Pancreas (tissue), 10 donors: Measurements from ENCODE around the gene PHACTR3. TPM values are rescaled to one million over a fixed set of nuclear protein-coding genes. Genes with fewer than 3 reads are reported as not detected.

ENCODE experiments used
- ATAC-seq, 4 donors: fragments of 200-7000 bp; cut with Tn5 transposase; one replicate each; pipeline versions ENCODE4 v1.8.0 to v1.9.1; 2020; ENCODE audit warnings: mild to moderate bottlenecking in 4 of 4, moderate library complexity in 4 of 4
- DNase-seq, 6 donors: peaks; one replicate each; pipeline ENCODE4 v3.0.0-alpha.2; 2020
- FAIRE-seq: peaks from 2 replicates; lab custom pipeline; 2012; peaks lifted over from hg19 to GRCh38; lab: Jason Lieb, UNC
- H3K27ac ChIP-seq, 4 donors: fragments of 200-600 bp; sonication (generic); 1 replicate in 3 of 4; 2 replicates in 1 of 4; pipeline versions ENCODE4 v1.5.0 to v1.8.0; 2020
- H3K27me3 ChIP-seq, 4 donors: fragments of 200-600 bp; one replicate each; pipeline ENCODE4 v1.8.0; 2021
- H3K36me3 ChIP-seq, 3 donors: fragments of 200-600 bp; sonication (generic) in 1 of 3; one replicate each; pipeline versions ENCODE4 v1.5.0 to v1.8.0; 2020 to 2021
- H3K4me1 ChIP-seq, 3 donors: fragments of 200-600 bp; one replicate each; pipeline ENCODE4 v1.8.0; 2021
- H3K4me3 ChIP-seq, 4 donors: fragments of 200-600 bp; sonication (generic) in 2 of 4; one replicate each; pipeline versions ENCODE4 v1.5.0 to v1.8.0; 2020 to 2021
- H3K9me3 ChIP-seq, 4 donors: fragments of 200-600 bp; one replicate each; pipeline ENCODE4 v1.8.0; 2021
- CTCF ChIP-seq, 4 donors: fragments of 200-600 bp; sonication (generic) in 3 of 4; IDR thresholded peaks; one replicate each; pipeline versions ENCODE4 v1.5.0 to v1.8.0; 2021; ENCODE audit warnings: antibody characterized with exemption in 4 of 4
- WGBS, 2 donors: extraction: QIAGEN DNeasy Blood & Tissue Kit; methylation state at CpG; one replicate each; pipeline ENCODE4 v1.1.7; 2013; 5-methylcytosine and 5-hydroxymethylcytosine counted together
- intact Hi-C, 3 donors: fragments of 100-400 bp; cut with DNase I; formaldehyde crosslinking; loops; one replicate each; pipeline versions ENCODE4 v1.11.1 to v1.14.2; 2022
- polyA plus RNA-seq, 2 donors: library from polyadenylated mRNA; stranded (reverse); fragments of 200-250 nt; gene quantifications; one replicate each; pipeline ENCODE4 v1.2.3, GENCODE V29; 2013
- total RNA-seq, 6 donors: library from RNA; stranded (reverse); fragmentation: NEBNext Ultra II Directional in 4 of 6; extraction: Animal tissue kit (Norgen Biotek cat#: 25700) in 4 of 6; gene quantifications; one replicate each; pipeline versions ENCODE4 v1.2.1 to v1.2.4, GENCODE V29; 2021 to 2023
- donor health status: healthy with polysubstance abuse.
- donor health status: DM: no; HTN: no; CAD: no; lungs with moderate emphysema.
- donor health status: DM: no; HTN: no; CAD: no.
- donor health status: control.
- donor health status: control.
- donor health status: Bipolar disorder and iron deficiency.
- donor health status: DM: yes; HTN: yes; CAD: no.
- donor health status: DM: no; HTN: no; CAD: no.
- donor health status: DM: no; HTN: no; CAD: no.
- donor health status: DM: yes; HTN: yes; CAD: no.

PHACTR3 gene
- total and polyA plus RNA-seq, 8 donors: 0.14 to 1.5 (median 0.35) TPM; not detected in 3

DNA sequence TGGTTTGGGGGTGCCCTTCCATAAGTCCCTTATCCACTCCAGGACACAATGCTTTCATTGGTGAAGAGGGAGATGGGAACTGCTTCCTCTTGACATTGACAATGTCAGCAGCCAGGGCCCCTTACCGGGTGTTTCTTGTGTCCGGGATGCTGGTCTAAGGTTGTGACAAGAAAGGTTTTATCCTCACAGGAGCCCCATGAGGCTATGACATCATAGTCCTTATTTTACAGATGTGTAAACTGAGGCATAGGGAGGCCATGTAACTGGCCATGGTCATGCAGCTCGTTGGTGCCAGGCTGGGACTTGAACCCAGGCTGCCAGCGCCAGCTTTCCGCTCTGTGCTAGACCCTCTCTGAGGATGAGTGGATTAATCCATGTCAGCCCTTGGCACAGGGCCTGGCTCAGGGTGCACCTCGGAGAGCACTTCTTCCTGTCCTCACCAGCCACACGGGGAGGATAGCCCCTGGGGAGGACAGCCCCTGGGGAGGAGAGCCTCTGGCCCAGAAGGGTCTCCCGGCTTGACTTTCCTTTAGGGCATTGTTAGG, 171.8 kb downstream of the PHACTR3 start:
- H3K36me3 ChIP-seq: no peaks in the 10 kb centered on the region
- TF ChIP-seq CTCF (IDR thresholded peaks at IDR 0.05): no peak
- no peaks in the 10 kb centered on the region for H3K9me3 ChIP-seq
- DNase-seq (peak in 1 of 6 donors; percentile 5), FAIRE-seq (no peak), ATAC-seq (no peak)
- WGBS, 2 donors: 49 to 56% methylated on average over 8 of the region's 8 CpGs
- no peak overlapping the region for H3K4me3 ChIP-seq
- H3K27me3 ChIP-seq: no peaks in the 10 kb centered on the region
- intact Hi-C loops: no loop called here
- no peaks in the 10 kb centered on the region for H3K4me1 ChIP-seq
- H3K27ac ChIP-seq: no peak overlapping the region

DNA sequence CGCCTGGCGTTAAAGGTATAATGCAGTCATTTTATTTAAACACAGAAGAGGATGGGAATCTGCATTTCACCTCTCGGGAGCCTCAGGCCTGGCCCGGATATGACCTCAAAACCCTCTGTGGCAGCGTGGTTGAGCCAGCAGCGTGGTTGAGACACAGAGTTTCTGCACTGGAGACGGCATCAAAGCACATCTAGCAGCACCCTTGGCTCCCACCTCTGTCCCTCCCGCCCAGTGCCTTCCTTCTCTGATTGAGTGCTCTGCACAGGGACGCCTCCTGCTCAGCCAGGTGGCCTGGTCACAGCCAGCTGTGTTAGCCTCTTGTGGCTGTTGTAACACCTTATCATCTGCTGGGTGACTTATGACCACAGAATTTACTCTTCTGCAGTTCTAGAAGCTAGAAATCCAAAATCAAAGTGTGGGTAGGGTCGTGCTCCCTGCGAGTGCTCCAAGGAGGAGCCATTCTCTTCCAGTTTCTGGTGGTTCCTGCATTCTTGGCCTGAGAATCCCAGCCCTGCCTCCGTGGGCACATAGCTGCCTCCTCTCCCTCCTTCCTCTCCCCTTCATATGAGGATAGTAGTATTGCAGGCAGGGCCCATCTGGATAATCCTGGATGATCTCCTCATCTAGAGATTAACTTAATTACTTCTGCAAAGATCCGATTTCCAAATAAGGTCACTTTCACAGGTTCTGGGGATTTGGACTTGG, 172.4 kb downstream of the PHACTR3 start:
- no peaks in the 10 kb centered on the region for H3K27me3 ChIP-seq
- DNase-seq: no peak
- no peaks in the 10 kb centered on the region for H3K9me3 ChIP-seq
- FAIRE-seq: no peak
- TF ChIP-seq CTCF (IDR thresholded peaks at IDR 0.05): no peak
- no peak overlapping the region for H3K4me3 ChIP-seq
- intact Hi-C loops: no loop called here
- no peak overlapping the region for H3K27ac ChIP-seq
- 64 to 81% methylated on average over 13 of the region's 13 CpGs for WGBS, 2 donors
- H3K4me1 ChIP-seq: no peaks in the 10 kb centered on the region
- no peaks in the 10 kb centered on the region for H3K36me3 ChIP-seq
- ATAC-seq: no peak

GRCh38 chr20:59777331-59777725, 173.0 kb downstream of the PHACTR3 start:
- ATAC-seq (no peak), DNase-seq (no peak), FAIRE-seq (no peak)
- Histone ChIP-seq H3K36me3 (no peaks in the 10 kb centered on the region), H3K4me3 (no peak overlapping the region), H3K27ac (no peak overlapping the region), H3K27me3 (no peaks in the 10 kb centered on the region), H3K4me1 (no peaks in the 10 kb centered on the region), H3K9me3 (no peaks in the 10 kb centered on the region)
- WGBS, 2 donors: 61 to 66% methylated on average over 3 of the region's 3 CpGs
- intact Hi-C loops: no loop called here
- TF ChIP-seq CTCF (IDR thresholded peaks at IDR 0.05): no peak

DNA sequence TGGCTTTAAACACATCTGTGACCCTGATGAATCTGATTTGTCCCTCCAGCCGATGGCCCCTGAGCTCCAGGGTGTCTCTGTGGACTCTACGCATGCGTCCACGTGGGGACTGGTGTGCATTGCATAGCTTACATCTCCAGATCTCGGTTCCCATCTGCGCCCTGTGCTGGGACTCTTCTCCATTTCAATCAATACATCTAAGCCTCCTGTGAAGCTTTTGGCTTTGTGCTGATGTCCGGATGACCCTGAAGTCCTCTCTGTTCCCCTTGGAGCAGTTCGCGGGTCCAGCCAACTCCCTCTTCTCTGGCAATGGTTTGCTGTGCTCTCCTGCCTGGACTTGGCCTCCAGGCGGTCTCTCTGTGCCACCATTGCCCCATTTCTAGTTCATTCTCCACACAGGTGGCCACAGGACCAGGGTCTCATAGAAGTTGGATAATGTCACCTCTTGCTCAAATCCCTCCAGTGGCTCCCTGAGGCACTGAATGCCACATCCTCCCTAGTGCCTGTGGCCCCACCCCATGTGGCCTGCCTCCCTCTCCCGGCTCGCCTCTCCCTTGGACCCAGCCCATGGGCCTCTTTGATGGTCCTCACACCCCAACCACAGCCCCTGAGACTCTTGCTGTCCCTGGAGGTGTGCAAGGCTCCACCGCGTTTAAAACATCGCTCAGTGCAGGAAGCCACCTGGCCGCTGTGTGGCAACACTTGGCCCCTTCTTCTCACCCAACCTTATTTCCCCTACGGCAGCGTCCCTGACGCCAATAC, 173.7 kb downstream of the PHACTR3 start:
- no peaks in the 10 kb centered on the region for H3K9me3 ChIP-seq
- DNase-seq: no peak
- ATAC-seq: no peak
- FAIRE-seq: no peak
- no peaks in the 10 kb centered on the region for H3K4me1 ChIP-seq
- intact Hi-C loops: no loop called here
- no peak overlapping the region for H3K4me3 ChIP-seq
- TF ChIP-seq CTCF (IDR thresholded peaks at IDR 0.05): no peak
- WGBS, 2 donors: 76 to 83% methylated on average over 19 of the region's 19 CpGs
- no peaks in the 10 kb centered on the region for H3K27me3 ChIP-seq
- no peak overlapping the region for H3K27ac ChIP-seq
- no peaks in the 10 kb centered on the region for H3K36me3 ChIP-seq
